ENCODE data around the gene RBP5.

Gene RBP5

DNA sequence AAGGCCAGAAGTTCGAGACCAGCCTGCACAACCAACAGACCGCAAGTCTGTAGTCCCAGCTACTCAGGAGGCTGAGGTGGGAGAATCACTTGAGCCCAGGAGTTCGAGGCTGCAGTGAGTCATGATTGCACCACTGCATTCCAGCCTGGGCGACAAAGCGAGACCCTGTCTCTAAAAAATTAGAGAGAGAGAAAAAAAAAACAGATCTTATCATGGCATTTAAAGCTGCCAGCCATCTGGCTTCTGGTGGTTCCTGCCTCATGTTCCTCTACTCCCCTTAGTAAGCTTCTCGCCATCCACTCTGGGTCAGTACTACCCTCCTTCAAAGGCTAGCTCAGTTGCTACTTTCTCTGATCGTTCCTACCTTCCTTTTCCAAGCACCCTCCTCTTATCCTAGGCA is 17.5 kb upstream of the RBP5 start:
- no peak for DNase-seq

DNA sequence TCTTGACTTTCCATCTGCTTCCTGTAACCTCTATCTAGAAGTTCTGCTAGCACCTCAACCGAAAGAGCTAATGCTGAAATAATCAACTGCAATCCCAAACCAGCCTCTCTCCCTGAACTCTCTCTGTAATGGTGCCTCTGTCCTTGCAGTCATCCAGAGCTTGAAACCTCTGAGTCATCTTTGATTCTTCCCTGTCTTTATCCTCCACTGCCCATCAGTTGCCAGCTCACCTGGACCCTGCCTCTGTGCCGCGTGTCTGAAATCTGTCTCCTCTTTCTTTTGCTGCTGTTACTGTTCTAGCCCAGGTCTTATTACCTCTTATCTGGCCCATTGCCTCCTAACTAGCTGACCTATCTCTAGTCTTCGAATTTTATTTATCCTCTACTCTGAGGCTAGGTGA is 17.0 kb upstream of the RBP5 start:
- DNase-seq, result no peak

DNA sequence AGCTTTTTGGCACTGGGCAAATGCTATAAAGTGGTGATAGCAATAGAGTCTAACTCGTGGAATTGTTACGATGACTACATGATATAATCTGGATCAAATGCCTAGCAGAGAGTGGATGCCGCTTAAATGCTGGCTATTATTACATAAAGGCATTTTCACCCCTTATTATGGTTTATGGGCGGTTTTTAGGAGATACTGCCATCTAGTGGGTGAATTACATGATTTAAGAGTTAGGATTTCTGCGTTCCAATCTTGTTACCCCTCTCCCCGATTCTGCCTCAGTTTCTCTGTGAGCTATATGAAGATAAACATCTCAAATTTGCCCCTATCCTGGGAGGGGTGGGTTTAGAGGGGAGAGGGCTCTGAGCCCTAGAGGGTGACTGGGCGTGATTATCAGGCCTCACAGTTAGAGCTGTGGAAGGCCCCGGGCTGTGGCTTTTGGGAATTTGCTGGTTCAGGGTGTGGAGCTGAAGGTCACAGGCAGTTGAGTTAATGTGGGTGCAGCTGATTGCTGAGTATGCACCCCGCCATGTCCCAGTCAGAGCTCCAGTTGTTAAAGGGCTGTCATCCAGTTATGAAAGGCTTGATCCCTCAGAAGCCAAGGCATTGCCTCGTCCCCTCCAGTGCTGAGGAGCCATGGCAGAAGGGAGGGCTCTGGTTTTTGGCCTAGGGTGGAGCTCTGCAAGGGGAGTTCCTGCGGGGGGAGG is 15.9 kb upstream of the RBP5 start:
- DNase-seq, result no peak

DNA sequence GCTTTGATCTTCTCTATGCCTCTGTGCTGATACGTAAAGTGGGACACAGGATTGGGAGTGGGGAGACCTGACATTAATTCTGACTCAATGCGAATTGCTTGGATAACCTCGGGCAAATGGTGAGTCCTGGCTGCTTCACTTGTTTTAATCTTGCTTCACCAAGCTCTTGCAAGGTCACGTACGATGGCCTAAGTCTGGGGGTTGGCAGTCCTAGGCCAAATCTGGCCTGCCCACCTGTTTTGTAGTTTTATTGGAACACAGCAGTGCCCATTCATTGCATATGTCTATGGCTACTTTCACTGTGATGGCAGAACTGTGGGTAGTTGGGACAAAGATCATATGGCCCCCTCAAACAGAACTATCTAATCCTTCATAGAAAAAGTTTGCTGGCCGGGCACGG is 14.9 kb upstream of the RBP5 start:
- no peak for DNase-seq

DNA sequence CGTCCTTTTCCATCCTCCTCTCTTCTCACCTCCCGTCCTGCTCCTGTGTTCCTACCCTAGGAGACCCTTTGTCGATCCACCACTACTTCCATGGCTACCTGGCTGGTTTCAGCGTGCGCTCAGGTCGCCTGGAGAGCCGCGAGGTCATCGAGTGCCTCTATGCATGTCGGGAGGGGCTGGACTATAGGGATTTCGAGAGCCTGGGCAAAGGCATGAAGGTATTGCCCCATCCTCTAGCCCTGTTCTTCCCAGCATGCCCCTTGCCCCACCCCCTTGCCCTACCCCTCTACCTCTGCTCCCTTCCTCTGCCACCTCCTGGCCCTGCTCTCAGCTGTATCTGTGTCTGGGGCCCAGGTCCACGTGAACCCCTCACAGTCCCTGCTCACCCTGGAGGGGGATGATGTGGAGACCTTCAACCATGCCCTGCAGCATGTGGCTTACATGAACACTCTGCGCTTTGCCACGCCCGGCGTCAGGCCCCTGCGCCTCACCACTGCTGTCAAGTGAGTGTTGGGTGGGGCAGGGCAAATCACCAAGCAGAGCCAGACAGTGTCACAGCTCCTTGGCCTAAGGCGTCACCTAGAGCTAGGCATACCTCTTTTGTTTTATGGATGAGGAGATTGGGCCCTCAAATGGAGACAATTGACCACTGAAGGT is 14.2 kb upstream of the RBP5 start:
- no peak for DNase-seq

DNA sequence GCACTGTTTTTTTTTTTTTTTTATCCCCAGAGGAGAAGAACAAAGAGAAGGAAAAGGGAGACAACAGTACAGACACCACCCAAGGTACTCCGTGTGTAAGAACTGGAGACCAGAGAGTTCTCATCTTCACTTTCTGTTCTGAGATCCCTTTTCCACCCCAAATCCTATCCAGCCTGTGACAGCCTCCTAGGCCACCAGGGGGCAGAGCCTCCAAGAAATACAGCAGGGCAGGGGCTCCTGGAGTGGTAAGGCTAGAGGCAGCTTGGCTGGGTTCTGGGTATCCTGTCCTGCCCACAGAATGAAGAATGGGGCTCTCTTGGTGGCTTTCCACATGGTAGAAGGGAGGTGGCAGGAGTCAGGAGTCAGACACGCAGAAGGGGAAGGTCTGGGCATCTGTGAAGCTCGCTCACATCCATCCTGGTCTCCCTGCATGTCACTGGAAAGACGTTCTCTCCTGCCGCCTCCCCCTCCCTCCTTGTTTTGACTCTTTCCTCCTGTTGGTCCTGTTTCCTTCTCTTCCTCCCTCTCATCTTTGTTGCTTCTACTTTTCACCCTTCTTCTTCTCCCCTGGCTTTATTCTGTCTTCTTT is 13.5 kb upstream of the RBP5 start:
- DNase-seq, result peak in 18 of 56 donors; percentile 2 to 46 (median 22)

DNA sequence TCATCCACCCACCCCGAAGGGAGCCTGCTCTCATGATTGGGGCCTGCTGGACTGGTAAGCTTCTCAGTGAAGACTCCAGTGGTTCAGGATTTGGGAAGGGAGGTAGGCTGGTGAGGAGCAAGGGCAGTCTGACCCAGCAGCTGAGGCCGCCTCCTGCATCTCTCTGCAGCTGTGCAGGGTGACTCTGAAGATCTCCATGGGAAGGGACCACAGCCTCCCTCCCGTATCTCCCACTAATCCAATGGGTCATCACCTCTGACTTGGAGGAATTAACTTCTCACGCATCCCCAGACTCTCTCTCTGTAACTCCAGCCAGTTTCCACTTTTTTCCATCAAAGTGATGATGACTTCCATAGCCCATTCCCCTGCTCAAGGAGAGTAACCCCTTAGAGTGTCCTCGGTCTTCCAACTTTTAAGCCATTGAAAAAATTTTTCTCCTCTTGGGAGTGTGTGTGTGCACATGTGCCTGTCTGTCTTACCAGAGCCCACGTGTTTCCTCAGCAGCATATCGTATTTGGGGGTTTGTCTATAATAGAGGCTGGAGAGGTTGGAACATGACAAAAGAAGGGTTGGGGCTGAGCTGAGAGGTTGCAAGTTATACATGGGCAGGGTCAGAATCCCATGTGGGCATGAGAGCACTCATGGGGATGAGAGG is 12.8 kb upstream of the RBP5 start:
- DNase-seq, result no peak

DNA sequence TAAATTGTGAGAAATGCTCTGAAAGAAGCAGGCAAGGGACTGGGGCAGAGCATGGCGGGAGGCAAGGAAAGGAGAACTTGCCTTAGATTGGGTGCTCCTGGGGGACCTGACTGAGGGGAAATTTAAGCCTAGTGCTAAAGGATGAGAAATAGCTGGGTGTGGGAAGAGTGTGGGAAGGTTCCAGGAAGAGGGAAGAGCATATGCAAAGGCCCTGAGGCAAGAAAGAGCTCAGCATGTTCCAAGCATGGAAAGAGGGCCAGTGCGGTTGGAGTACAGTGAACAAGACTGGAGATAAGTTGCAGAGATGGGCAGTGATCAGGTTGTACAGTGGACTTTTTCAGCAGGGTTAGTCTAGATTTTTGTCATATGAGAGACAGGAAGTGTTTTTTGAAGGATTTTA is 10.5 kb upstream of the RBP5 start:
- no peak for DNase-seq

DNA sequence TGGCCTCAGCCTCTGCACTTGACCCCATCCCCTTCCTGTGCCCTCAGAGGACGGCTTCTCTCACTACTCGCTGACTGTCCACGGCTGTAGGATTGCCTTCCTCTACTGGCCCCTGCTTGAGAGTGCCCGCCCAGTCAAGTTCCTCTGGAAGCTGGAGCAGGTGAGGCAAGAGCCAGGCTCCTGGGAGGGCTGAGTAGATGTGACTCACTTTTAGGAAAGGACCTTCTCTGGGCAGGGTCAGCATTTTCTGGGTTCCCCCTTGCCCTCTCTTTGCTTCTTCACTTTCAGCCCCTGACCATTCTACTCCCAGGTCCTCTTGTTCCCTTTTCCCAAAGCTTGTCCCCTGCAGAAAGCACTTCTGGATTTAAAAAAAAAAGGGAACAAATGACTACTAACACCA is 9.2 kb upstream of the RBP5 start:
- no peak for DNase-seq

DNA sequence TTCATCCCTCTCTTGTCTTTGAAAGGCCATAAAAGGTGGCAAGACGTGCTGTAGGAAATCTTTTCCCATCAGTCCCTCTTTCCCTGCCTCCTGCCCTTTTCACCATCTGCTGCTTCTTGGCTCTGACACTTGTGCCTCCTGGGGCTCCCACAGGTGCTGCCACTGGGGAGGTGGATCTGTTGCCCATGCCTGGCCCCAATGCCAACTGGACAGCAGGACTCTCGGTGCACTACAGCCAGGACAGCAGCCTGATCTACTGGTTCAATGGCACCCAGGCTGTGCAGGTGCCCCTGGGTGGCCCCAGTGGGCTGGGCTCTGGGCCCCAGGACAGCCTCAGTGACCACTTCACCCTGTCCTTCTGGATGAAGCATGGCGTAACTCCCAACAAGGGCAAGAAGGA is 8.0 kb upstream of the RBP5 start:
- no peak for DNase-seq

DNA sequence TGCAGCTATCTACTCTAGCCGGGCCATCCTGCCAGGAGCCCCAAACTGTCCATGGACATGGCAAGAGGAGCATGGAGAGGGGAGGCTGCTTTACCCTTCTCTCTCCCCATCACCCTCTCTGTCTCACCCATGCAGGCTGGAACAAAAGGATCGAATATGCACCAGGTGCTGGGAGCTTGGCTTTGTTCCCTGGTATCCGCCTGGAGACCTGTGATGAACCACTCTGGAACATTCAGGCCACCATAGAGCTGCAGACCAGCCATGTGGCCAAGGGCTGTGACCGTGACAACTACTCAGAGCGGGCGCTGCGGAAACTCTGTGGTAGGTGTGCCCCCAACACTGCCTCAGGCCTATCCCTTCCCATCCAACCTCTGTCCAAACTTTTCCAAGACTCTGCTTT is 7.4 kb upstream of the RBP5 start:
- DNase-seq, result no peak

DNA sequence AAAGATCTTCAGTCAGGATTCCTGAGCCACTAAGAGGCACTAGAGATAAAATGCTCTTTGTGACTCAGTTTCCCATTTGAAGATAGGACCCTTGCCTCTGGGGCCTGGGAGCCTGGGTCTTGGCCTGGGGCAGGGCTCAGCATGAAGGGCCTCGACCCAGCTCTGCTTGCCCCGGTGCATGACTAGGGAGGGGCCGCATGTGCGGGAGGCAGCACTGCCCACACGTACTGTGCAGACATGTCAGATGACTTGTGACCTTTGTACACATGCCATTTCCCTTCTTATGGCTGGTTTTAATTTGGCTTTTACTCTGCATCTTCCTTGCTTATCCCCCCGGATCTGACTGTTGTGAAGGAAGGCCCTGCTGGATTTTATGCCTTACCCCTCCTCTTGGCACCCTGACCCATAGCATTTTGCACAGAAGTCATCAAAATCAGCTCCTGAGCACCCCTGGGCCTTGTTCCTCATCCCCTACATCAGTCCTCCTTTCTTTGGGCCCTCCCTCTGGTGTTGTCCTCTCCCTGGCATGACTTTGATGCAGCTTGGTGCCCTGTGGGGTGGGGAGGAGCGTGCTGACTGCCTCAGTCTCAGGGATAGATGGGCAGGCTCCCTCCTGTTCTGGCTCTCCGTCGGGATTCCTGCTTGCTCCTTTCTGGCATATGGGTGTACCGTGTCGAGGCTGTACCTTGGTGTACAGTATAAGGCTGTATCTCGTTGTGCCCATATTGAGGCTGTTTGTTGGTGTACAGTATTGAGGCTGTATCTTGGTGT is 5.9 kb upstream of the RBP5 start:
- no peak for DNase-seq

DNA sequence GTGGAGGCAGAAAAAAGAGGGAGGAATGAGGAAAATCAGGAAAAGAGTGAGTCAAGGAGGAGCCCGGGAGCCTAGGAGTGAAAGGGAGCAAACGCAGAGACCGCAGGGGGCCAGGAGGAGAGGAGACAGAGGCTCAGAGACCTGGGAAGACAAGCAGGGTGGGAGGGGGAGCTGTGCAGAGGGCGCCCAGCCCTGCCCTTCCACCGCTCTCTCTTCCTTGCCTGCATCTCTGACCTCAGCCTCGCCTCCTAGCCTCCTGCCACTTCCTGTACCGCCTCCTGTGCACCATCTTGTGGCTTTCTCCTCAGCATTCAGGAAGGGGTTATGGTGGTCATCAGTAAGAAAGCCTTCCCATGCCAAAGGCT is 2.8 kb upstream of the RBP5 start:
- no peak for DNase-seq

DNA sequence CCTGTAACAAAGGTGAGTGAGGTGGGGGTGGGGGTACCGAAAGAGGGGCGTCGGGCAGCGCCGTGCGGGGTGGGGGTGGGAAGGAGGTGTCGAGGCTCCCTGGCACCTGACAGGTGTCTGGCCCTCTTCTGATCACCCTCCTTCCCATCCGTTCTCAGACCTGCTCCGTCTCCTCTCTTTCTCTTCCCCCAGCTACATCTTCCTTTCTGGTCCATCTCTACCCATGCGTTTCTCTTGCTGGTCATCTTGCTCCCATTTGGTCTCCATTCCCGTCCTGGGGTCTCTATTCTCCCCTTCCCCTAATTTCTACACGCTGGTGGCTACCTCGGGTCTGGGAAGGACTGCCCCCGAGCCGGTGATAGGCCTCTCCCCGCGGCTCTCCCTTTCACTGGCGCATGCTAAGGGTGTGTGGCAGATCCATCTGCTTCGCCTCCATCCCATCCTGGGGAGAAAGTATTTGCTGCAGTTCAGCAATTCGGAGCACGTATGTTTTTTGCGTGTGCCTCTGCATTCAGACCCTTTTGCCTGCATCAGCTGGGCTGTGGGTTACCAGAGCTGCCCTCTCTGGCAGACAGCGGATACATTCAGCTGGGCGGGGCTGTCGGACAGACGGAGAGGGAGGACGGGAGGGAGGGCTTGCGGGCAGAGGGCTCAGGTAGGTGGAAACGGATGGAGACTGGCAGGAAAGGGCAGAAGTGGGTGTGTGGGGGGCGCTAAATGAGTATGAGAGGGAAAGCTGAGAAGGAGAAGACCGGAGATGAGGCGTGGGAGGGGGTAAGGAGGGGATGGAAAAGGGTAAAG is 2.2 kb upstream of the RBP5 start:
- peak in 32 of 56 donors; percentile 4 to 64 (median 30) for DNase-seq

DNA sequence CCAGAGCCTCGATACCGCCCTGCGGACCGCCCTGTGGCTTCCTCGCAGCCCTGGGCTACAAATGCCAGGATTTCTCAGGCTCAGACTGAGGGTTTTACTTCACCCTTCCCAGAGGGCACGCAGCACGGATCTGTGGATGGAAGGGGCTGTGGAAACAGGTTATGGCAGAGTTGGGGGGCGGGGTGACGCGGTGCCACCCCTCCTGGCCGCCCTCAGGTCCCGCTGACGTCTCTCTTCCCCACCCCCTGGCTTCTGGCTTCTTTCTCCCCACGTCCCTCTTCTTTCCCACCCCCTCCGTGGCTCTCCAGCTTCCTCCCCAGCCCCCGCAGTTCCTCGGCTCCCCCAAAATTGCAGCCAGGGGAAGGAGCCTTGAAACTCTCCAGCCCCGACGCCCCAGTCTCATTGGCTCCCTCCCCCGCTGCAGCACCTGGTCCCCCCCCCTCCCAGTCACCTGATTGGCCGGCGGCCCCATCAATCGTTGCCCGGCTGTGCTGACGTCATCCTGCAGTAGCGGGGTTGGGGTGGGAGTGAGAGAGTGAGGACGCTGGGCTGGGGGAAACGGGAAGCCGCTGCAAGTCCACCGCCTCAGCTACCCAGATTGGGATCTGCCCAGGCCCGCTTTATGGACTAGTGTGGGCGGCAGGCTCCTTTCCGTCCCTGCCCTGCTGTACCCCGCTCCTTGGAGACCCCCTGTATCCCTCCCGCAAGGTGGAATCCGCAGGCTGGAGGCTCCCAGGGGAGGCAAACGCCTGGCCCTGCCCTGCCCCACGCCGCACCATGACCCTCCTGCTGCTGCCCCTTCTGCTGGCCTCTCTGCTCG is 1.4 kb upstream of the RBP5 start, which contains the start of gene CLSTN3:
TSS of gene CLSTN3 (plus strand) at position 500 of the 820 bp plus-strand sequence. CDS start at position 778, 278 bp downstream.
- DNase-seq, result peak in 55 of 56 donors; percentile 37 to 89 (median 72)

DNA sequence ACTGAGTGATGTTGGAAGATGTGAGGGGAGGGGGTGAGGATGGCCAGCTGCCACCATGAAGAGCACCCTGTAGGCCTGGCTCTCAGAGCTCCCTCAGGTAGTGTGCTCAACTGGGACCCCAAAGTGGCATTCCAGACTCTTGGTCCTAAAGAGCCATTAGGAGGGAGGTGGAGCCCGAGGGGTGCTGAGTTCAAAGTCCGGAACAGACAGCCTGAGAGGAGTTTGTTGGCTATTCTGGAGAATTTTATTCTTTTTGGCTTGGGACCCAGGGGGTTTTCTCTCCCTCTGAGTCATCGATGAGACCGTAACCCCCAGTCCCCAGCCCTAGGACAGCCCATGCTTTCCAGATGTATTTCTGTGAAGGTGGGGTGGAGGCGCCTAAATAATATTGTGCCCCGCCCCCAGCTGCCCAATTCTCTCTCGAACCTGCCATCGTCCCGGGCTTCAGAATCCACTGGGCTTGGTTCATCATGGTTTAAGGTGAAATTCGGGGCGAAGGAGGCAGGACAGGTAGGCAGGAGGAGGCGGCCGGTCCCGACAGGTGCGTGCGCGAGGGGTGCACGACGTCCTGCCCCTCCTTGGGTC is 690 bp upstream of the RBP5 start:
- DNase-seq, result peak in 1 of 56 donors; percentile 45

DNA sequence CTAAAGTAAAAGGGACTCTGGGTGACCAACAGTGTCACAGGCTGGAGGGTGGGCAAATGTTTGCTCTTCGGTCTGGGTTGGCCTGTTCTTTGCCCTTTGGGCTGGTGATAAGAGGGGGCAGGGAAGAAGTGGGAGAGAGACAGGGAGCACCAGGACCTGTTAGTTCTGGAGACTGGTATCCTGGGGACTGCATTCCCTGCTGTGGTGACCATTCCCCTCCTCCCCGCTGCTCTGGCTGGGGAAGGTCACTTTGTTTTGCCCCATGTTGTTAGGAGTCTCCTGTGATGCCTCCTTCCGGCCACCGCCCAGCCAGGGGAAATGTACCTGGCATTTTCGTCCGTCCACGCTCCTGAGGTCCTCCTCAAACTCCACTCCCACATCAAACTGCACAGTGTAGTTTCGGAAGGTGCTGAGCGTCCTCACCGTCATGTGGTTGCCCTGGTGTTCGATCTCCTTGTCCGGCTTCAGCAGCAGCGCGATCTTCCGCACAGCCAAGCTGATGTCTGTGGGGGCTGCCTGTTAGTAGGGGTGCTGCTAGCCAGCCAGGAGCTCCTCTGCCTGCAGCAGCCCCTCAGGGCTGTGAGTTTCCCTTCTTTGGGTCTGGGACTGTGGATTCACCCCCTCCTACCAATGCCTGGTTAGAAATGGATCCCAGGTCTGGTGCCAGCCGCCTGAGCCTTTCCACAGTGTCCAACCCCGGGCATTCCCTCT is 618 bp downstream of the RBP5 start:
- no peak for DNase-seq

DNA sequence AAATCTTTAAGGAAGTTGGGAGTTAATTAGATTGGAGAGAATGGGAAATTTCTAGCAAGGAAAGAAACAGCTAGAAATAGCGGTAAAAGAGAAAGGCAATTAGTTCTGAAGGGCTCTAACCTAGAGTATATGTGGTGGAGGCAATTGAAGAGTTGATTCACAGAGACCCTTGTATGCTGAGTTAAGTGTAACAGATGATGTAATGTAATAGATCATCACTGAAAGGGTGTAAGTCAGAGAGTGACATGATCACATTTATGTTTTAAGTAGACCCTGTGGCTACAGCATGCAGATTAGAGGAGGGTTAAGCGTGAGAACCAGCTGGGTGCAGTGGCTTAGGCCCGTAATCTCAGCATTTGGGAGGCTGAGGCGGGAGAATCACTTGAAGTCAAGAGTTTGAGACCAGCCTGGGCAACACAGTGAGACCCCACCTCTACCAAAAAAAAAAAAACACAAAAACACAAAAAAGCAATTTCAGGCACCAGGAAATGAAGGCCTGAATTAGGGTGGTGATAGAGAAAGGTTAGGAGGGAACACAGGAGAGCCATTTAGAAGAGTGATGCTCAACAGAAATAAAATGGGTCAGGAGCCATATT is 3.0 kb downstream of the RBP5 start:
- DNase-seq, result no peak
